Measurements from ENCODE around the gene PCARE.

DNA sequence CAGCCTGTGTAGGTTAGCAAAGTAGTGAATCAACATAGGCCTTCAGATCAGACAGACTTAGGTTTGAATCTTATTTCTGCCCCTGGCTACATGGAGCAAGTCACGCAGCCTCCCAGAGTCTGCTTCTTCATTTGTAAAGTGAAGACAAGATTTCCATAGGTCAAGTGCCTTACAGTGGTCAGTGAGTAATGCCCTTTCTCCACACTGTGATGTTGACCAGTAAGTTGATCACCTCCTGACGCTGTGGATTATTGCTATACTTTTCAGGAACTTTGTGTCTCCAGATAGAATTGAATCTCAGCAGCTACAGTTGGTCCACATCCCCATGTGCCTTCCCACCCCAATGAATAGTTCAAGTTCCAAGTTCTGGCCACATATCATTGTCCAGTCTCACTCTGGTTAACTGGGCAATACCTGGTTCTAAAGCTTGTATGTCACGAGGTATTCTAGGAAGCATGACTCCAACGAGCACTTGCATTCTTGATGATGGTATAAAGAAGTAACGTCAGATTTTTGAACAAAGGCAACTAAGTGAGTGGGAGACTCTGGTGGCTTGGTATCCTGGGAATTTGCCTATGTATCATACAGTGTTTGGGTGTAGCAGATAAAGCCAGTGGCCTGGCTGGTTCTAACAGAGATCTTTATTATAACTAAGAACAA lies 38.8 kb upstream of the PCARE start:
- TF ChIP-seq, protein P1, sequence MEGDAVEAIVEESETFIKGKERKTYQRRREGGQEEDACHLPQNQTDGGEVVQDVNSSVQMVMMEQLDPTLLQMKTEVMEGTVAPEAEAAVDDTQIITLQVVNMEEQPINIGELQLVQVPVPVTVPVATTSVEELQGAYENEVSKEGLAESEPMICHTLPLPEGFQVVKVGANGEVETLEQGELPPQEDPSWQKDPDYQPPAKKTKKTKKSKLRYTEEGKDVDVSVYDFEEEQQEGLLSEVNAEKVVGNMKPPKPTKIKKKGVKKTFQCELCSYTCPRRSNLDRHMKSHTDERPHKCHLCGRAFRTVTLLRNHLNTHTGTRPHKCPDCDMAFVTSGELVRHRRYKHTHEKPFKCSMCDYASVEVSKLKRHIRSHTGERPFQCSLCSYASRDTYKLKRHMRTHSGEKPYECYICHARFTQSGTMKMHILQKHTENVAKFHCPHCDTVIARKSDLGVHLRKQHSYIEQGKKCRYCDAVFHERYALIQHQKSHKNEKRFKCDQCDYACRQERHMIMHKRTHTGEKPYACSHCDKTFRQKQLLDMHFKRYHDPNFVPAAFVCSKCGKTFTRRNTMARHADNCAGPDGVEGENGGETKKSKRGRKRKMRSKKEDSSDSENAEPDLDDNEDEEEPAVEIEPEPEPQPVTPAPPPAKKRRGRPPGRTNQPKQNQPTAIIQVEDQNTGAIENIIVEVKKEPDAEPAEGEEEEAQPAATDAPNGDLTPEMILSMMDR (IDR thresholded peaks at IDR 0.05; ENCODE audit: low read length), result no peak
- no peak for TF ChIP-seq EZH2 (IDR thresholded peaks at IDR 0.05; ENCODE audit: borderline replicate concordance, low read length)
